Aorta (tissue), 5 donors: ENCODE measurements around the gene SF3B3. TPM values are rescaled to one million over a fixed set of nuclear protein-coding genes. Genes with fewer than 3 reads are reported as not detected.

Experiments
- ATAC-seq: fragments of 200-7000 bp; cut with Tn5 transposase; one replicate; pipeline ENCODE4 v1.9.1; 2022; ENCODE audit warnings: moderate library complexity; ENCODE audit not compliant: low FRiP score
- DNase-seq, 2 donors: peaks; one replicate each; pipeline ENCODE4 v3.0.0-alpha.2; 2020
- H3K27ac ChIP-seq, 2 donors: one replicate each; pipeline ENCODE4 v1.5.1; 2013; ENCODE audit warnings: low read length in 2 of 2, mild to moderate bottlenecking in 2 of 2, moderate library complexity in 2 of 2, control low read depth in 1 of 2, inconsistent platforms in 1 of 2, low read depth in 1 of 2
- H3K27me3 ChIP-seq, 2 donors: one replicate each; pipeline ENCODE4 v1.6.1; 2013; ENCODE audit warnings: control low read depth in 1 of 2, low read length in 1 of 2, mild to moderate bottlenecking in 1 of 2, moderate library complexity in 1 of 2; ENCODE audit not compliant: insufficient read depth in 2 of 2, control insufficient read depth in 1 of 2
- H3K36me3 ChIP-seq, 2 donors: one replicate each; pipeline ENCODE4 v1.6.1; 2013; ENCODE audit warnings: control low read depth in 1 of 2, low read length in 1 of 2, mild to moderate bottlenecking in 1 of 2; ENCODE audit not compliant: insufficient read depth in 2 of 2, control insufficient read depth in 1 of 2
- H3K4me1 ChIP-seq, 2 donors: one replicate each; pipeline ENCODE4 v1.6.1; 2013; ENCODE audit warnings: low read length in 2 of 2, control low read depth in 1 of 2, mild to moderate bottlenecking in 1 of 2, moderate library complexity in 1 of 2; ENCODE audit not compliant: insufficient read depth in 2 of 2, control insufficient read depth in 1 of 2
- H3K4me3 ChIP-seq, 2 donors: one replicate each; pipeline ENCODE4 v1.5.1; 2013; ENCODE audit warnings: low read length in 2 of 2, control low read depth in 1 of 2, mild to moderate bottlenecking in 1 of 2
- H3K9me3 ChIP-seq: one replicate; pipeline ENCODE4 v1.6.1; 2013; ENCODE audit warnings: mild to moderate bottlenecking, low read length; ENCODE audit not compliant: control insufficient read depth
- WGBS, 2 donors: extraction: QIAGEN DNeasy Blood & Tissue Kit; methylation state at CpG; one replicate each; pipeline ENCODE4 v1.1.7; 2013; 5-methylcytosine and 5-hydroxymethylcytosine counted together
- intact Hi-C, 2 donors: fragments of 100-400 bp; cut with DNase I; formaldehyde crosslinking; loops; one replicate each; pipeline versions ENCODE4 v1.14.2 to v1.15.0; 2022
- polyA plus RNA-seq, 2 donors: library from polyadenylated mRNA; stranded (reverse); fragments of 200-250 nt; gene quantifications; one replicate each; pipeline ENCODE4 v1.2.3, GENCODE V29; 2013
- total RNA-seq, 2 donors: library from RNA; stranded (reverse); fragmentation: NEBNext Ultra II Directional; extraction: Animal tissue kit (Norgen Biotek cat#: 25700); gene quantifications; one replicate each; pipeline ENCODE4 v1.2.1, GENCODE V29; 2021
- donor health status: healthy with polysubstance abuse.
- donor health status: Bipolar disorder and iron deficiency.
- donor health status: DM: no; HTN: no; CAD: no.
- donor health status: DM: no; HTN: no; CAD: no.
- donor health status: DM: yes; HTN: yes; CAD: no.

The SF3B3 gene
- total and polyA plus RNA-seq, 4 donors = 15.3 to 175 (median 96.0) TPM

DNA sequence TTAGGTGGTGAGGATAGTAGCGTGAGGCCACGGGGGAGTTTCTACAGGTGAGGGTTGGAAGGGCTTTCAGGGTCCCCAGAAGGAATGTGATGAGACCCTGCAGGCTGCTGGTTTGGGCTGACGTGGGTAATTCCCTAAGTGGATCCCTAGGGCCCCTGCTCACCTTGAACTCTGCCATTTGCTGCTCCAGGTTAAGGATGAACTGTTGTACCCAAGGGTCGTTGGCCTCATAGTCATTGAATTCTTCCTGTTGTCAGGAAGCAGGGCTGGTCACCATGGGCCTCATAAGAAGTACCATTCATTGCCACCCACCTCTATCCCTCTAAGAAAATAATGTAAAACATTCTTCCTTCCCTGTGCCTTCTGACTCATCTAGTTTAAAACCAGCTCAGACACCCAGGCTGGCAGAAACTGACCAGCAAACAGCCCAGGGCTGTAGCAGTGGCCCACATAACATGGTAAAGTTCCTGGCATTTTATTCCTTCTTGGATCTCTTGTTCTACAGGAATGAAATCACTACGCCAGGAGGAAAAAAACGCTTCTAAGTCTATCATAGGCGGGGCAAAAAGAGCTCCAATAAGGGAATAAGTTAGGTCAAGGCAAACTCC is 41.6 kb upstream of the SF3B3 start:
- no peak overlapping the region for H3K4me3 ChIP-seq
- peaks cover 0 to 5% of the 10 kb centered on the region in 2 donors for H3K36me3 ChIP-seq
- H3K4me1 ChIP-seq = no peaks in the 10 kb centered on the region
- H3K9me3 ChIP-seq = no peaks in the 10 kb centered on the region
- peak overlapping the region in 1 of 2 donors; percentile 53 for H3K27ac ChIP-seq
- 61 to 63% methylated on average over 7 of the region's 7 CpGs for WGBS, 2 donors
- DNase-seq (no peak), ATAC-seq (no peak)
- intact Hi-C loops = no loop called here
- H3K27me3 ChIP-seq = no peaks in the 10 kb centered on the region

DNA sequence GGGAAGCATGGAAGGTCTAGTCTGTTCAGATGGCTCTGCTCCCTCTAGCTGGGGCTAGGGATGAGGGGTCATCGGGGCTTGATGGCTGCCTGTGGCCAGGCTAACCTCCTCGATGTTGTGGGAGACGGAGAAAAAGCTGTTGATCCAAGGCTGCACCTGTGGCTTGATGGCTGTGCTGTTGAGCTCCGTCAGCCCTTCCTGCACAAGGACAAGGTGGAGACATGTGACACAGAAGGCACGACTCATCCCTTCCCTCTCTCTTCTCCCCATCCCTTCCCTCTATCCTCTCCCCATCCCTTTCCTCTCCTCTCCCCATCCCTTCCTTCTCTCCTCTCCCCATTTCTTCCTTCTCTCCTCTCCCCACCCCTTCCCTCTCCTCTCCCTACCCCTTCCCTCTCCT is 41.0 kb upstream of the SF3B3 start:
- Histone ChIP-seq H3K27me3 (no peaks in the 10 kb centered on the region), H3K4me1 (no peaks in the 10 kb centered on the region), H3K27ac (peak overlapping the region in 1 of 2 donors; percentile 53), H3K36me3 (peaks cover 0 to 5% of the 10 kb centered on the region in 2 donors), H3K9me3 (no peaks in the 10 kb centered on the region), H3K4me3 (no peak overlapping the region)
- WGBS, 2 donors = 88 to 91% methylated on average over 5 of the region's 5 CpGs
- ATAC-seq (no peak), DNase-seq (no peak)
- intact Hi-C loops = no loop called here

DNA sequence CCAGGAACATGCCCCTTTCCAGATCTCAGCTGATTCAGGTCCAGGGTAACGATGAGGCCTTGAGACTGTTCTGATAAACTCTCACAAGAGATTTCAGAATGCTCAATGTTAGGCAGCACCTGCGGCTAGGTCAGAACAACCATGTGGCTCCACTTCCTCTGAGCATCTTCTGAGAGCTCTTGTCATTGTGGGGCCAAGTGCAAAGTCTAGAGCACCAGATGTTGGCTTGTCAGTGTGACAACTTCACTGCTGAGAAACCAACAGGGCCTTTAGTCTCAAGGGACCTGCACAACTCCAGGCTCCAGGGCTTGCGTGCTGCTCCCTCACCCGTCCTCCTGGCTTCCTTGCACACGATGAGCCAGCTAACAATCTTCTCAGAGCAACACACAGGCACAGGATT is 40.2 kb upstream of the SF3B3 start:
- H3K4me1 ChIP-seq = no peaks in the 10 kb centered on the region
- H3K4me3 ChIP-seq = no peak overlapping the region
- ATAC-seq = no peak
- DNase-seq = no peak
- intact Hi-C loops = no loop called here
- H3K27ac ChIP-seq = no peak overlapping the region
- WGBS, 2 donors = 85 to 88% methylated on average over 5 of the region's 5 CpGs
- H3K27me3 ChIP-seq = no peaks in the 10 kb centered on the region
- no peaks in the 10 kb centered on the region for H3K9me3 ChIP-seq
- peaks cover 0 to 5% of the 10 kb centered on the region in 2 donors for H3K36me3 ChIP-seq

DNA sequence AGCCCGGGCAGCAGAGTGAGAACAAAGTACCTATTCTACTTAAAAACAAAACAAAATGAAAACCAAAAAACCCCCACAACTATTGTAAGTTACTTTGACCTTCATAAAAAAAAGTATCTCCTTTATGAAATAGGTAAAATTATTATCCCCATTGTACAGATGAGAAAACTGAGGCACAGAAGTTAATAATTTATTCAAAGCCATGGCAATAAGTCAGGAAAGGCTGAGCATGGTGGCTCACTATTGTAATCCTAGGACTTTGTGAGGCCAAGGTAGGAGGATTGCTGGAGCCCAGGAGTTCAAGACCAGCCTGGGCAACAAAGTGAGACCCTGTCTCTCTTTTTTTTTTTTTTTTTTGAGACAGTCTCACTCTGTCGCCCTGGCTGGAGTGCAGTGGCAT is 38.7 kb upstream of the SF3B3 start:
- H3K27ac ChIP-seq = no peak overlapping the region
- H3K36me3 ChIP-seq = peaks cover 0 to 5% of the 10 kb centered on the region in 2 donors
- H3K4me3 ChIP-seq = no peak overlapping the region
- no peaks in the 10 kb centered on the region for H3K27me3 ChIP-seq
- H3K4me1 ChIP-seq = no peaks in the 10 kb centered on the region
- intact Hi-C loops = no loop called here
- H3K9me3 ChIP-seq = no peaks in the 10 kb centered on the region
- DNase-seq (no peak), ATAC-seq (no peak)
- 86 to 95% methylated on average over 1 to 2 of the region's 2 CpGs for WGBS, 2 donors

DNA sequence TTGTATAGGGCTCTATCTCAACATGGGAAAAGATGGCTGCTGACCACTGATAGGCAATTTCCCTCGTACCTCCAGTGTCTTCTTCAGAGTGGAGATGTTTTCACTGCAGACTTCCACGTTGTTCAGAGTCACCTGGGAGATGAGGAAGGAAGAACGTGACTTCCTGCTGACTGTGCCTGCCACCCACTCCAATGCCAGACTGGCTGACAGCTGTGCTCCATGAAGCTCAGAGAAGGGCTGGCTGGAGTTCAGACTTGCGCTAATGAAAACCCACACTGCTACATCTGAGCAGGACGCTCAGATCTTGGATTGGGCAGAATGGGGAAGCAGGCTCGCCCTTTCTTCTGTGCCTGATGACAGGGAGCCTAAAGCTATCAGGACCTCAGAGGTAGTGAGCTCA is 33.4 kb upstream of the SF3B3 start:
- H3K27ac ChIP-seq = no peak overlapping the region
- 83 to 86% methylated on average over 6 of the region's 6 CpGs for WGBS, 2 donors
- no peaks in the 10 kb centered on the region for H3K9me3 ChIP-seq
- intact Hi-C loops = no loop called here
- no peaks in the 10 kb centered on the region for H3K27me3 ChIP-seq
- H3K4me3 ChIP-seq = no peak overlapping the region
- H3K36me3 ChIP-seq = peaks cover 2 to 6% of the 10 kb centered on the region in 2 donors
- H3K4me1 ChIP-seq = no peaks in the 10 kb centered on the region
- ATAC-seq (no peak), DNase-seq (peak in 1 of 2 donors; percentile 7)

DNA sequence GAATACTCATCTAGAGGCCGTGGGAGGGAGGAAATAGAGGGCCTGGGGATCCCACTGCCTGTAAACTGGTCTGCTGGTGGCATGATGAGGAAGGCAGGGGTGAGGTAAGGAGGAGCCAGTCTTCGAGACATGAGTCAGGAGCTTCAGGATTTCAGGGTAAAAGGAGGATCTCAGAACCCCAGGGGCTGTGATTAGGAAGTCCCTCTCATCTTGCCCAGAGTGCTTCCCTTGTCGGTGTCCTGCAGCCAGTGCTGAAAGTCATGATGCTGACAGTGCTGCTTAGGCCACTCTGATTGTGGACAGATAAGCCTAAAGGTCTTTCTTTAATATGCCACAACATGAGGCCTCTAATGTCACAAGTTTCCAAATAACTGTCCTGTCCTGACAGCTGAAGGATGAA is 29.8 kb upstream of the SF3B3 start:
- Histone ChIP-seq H3K4me3 (no peak overlapping the region), H3K36me3 (peaks cover 5 to 18% of the 10 kb centered on the region in 2 donors), H3K9me3 (no peaks in the 10 kb centered on the region), H3K27me3 (no peaks in the 10 kb centered on the region), H3K27ac (no peak overlapping the region), H3K4me1 (no peaks in the 10 kb centered on the region)
- intact Hi-C loops = no loop called here
- no peak for DNase-seq
- ATAC-seq = no peak
- WGBS, 2 donors = 92 to 95% methylated on average over 3 of the region's 3 CpGs

DNA sequence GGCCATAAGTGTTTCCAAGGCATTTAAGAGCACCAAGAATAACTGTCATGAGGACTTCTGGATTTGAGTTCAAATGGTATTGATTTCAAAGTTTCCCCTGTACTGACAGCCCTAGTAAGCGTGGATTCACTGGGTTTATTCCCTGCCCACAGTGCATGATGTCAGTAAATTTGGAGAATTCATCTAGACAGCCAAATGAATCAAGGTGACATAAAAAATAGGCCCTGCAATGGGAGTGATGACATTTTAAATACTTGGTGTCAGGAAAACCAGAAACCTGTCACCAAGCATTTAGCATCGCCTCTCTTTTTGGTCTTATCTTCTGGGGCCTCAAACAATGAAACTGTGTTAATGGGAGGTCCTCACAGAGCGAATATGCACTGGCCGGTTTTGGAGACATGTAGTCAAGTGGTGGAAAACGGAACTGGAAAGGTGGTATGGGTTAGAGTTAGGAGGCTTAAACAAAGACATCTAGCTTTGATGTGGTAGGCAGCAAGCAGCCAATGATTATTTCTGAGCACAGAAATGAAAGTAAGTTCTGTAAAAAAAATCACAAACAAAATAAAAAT is 29.3 kb upstream of the SF3B3 start:
- no peak for DNase-seq
- 68 to 81% methylated on average over 5 of the region's 5 CpGs for WGBS, 2 donors
- Histone ChIP-seq H3K27me3 (no peaks in the 10 kb centered on the region), H3K9me3 (no peaks in the 10 kb centered on the region), H3K36me3 (peaks cover 5 to 18% of the 10 kb centered on the region in 2 donors), H3K4me1 (no peaks in the 10 kb centered on the region), H3K4me3 (no peak overlapping the region), H3K27ac (no peak overlapping the region)
- ATAC-seq = no peak
- intact Hi-C loops = no loop called here

DNA sequence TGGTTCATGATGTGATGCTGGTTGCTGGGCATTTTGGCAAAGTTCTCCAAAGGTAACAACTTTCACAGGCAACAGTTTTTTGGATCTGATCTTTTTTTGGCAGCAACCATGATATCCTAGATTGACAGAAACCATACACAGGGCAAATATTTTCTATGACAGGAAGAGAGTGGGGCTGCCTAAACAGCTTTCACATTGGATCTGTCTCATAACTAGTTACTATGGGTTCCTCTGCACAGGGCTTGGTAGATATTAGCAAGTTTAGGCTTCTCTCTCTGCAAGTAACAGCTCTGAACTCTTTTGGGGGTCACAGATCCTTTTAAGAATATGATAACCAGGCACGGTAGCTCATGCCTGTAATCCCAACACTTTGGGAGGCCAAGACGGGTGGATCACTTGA is 28.8 kb upstream of the SF3B3 start:
- ATAC-seq = no peak
- intact Hi-C loops = no loop called here
- no peak overlapping the region for H3K4me3 ChIP-seq
- no peak for DNase-seq
- H3K4me1 ChIP-seq = no peaks in the 10 kb centered on the region
- H3K9me3 ChIP-seq = no peaks in the 10 kb centered on the region
- peaks cover 5 to 18% of the 10 kb centered on the region in 2 donors for H3K36me3 ChIP-seq
- H3K27ac ChIP-seq = no peak overlapping the region
- no peaks in the 10 kb centered on the region for H3K27me3 ChIP-seq
- WGBS, 2 donors = 91% methylated on average over 2 of the region's 2 CpGs

DNA sequence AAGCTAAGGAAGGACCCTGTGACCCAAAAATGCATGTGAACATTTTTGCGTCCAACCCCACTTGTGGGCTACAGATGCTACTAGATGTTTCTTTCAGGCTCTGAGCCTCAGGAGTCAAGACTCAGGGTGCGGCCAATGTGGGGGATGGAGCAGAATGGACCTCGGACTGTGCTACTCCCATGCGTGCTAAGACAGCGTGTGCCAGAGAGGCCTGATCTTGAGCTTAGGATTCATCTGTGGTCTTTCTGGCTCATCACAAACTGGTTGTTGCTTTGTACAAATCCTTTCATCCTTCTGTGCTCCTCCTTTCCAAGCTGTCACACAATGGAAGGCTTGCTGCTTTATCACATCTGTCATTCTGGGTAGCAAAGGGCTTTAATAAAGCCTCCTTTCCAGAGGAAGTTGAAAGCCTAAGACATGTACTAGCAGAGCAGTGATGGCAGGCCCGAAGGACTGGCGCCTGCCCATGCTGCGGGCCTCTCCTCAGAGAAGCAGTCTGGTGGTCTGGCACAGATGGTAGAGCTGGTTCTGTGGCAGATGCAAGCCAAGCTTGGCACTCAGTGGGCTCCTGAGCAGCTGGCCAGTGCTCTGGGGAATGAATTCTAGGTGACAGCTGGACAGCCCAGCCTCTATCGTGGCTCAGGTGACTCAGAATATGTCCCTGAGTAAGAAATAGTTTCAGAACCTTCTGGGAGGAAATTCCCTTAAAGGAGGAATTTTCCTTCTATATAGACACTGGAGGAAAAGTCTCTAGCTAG is 28.0 kb upstream of the SF3B3 start:
- no peak for ATAC-seq
- peaks cover 5 to 18% of the 10 kb centered on the region in 2 donors for H3K36me3 ChIP-seq
- WGBS, 2 donors = 93 to 95% methylated on average over 9 of the region's 9 CpGs
- H3K4me1 ChIP-seq = no peaks in the 10 kb centered on the region
- no peak overlapping the region for H3K27ac ChIP-seq
- H3K9me3 ChIP-seq = no peaks in the 10 kb centered on the region
- no peaks in the 10 kb centered on the region for H3K27me3 ChIP-seq
- intact Hi-C loops = no loop called here
- DNase-seq = no peak
- no peak overlapping the region for H3K4me3 ChIP-seq
